GM18517 (cell line): ENCODE data around the gene ABI3BP.

Experiments used
- ATAC-seq: cut with Tn5 transposase; IDR thresholded peaks from one replicate; pipeline ENCODE4 v1.9.1; 2021; ENCODE audit warnings: mild to moderate bottlenecking, moderate library complexity; ENCODE audit not compliant: unreplicated experiment

Gene ABI3BP

GRCh38 chr3:100745617-100746016, 247.6 kb downstream of the ABI3BP start:
- no peak for ATAC-seq

DNA sequence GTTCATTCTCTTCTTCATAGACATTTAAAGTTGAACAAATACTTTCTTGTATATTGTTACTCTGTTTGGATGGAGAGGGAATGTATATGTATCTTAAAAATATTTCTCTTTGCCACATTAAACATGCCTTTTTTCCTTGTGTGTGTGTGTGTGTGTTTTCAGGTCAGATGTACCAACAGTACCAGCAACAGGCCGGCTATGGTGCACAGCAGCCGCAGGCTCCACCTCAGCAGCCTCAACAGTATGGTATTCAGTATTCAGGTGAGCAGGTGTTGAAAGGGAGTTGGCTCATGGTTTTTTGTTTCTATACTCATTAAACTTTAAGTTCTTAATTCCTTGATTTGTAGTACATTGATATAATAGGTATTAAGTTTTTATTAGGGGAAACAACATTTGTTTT, 248.6 kb downstream of the ABI3BP start:
- ATAC-seq = no peak

DNA sequence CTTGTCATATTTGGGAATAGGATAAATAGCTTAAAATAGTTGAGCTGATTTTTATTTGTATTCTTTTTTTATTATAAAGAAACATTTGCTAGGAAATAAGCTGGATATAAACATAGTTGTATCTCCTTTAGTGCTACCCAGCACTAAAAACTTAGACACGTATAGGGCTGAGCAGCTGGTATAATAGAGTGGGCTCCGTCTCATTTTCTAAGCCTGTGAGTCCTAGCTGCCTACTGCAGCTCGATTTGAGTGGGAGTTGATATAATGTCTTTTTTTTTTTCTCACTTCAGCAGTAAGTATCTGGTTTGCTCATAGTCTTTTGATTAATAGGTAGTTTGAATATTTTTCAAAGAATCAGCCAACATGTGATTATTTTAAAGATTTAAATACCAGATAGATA, 249.7 kb downstream of the ABI3BP start:
- no peak for ATAC-seq

DNA sequence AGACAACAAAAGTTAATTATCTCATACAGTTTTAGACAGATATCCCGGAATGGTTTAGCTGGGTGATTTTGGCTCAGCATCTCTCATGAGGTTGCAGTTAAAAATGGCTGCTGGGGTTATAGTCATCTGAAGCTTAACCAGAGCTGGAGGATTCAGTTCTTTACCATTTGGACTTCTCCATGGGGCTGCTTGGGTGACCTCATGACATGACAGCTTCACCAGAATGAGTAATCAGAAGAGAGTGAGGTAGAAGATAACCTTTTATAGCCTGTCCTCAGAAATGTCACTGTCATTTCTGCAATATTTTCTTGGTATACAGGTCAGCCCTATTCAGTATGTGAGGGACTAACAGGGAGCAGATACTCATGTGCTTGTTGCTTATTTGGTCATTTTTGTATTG, 253.0 kb downstream of the ABI3BP start:
- no peak for ATAC-seq

DNA sequence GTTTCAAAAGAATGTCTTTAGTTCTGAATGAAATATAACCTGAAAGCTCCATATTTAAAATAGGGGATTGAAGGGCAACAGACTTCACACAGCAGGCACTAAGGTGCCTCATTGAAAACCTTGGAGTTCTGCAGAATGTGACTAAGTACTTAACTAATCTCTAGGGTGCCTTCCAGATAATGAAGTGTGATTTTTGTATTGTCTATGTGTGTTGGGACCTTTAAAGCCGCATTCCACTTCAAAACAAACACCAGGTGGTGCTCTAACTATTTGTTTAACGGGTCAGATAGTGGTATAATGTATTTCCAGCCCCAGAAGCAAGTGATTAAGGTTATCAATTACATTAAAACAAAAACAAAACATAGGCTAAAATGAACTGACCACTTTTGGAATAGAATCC, 255.9 kb downstream of the ABI3BP start:
- ATAC-seq = no peak

DNA sequence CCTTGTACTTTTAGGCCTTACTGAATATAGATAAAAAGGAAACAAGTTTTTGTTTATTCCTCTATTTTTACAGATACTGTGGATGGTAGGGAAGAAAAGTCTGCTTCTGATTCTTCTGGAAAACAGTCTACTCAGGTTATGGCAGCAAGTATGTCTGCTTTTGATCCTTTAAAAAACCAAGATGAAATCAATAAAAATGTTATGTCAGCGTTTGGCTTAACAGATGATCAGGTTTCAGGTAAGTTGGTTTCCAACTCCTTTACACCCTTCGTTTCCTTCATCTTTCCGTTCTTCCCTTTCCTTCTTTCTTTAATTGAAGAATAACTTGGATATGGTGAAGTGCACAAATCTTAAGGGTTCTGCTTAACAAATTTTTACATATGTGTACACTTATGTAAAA, 260.8 kb downstream of the ABI3BP start:
- ATAC-seq = no peak

GRCh38 chr3:100730524-100730923, 262.7 kb downstream of the ABI3BP start:
- no peak for ATAC-seq

DNA sequence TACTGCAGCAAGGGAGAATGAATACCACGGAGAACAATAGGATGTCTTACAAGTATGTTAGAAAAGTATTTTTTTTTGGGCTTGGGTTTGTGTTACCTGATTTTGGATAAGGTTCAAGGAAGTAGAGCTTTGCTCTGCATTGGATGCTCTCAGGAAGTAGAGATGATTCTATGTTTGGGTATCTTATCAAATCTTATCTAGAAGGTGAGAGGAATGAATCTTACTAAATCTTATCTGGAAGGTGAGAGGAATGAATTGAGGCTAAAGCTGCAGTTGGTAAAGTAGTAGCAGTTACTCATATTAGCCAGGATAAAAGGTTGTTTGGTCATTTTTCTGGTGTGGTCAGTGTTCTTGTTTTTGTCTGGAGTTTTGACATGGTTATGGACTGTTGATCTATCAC, 266.5 kb downstream of the ABI3BP start:
- no peak for ATAC-seq

GRCh38 chr3:100725935-100726513, 267.2 kb downstream of the ABI3BP start:
- ATAC-seq = no peak

- ATAC-seq = no peak
These were observed 272.8 kb downstream of the ABI3BP start for GRCh38 chr3:100720426-100720825.

- no peak for ATAC-seq
These were observed 274.1 kb downstream of the ABI3BP start for GRCh38 chr3:100719136-100719535.

- no peak for ATAC-seq
These were observed 275.4 kb downstream of the ABI3BP start for GRCh38 chr3:100717637-100718487.

- ATAC-seq = no peak
These were observed 276.2 kb downstream of the ABI3BP start for GRCh38 chr3:100717063-100717462.

- no peak for ATAC-seq
These were observed 278.0 kb downstream of the ABI3BP start for GRCh38 chr3:100715176-100715575.

- ATAC-seq = peak; percentile 28
These were observed 282.8 kb downstream of the ABI3BP start for GRCh38 chr3:100710261-100710968.

DNA sequence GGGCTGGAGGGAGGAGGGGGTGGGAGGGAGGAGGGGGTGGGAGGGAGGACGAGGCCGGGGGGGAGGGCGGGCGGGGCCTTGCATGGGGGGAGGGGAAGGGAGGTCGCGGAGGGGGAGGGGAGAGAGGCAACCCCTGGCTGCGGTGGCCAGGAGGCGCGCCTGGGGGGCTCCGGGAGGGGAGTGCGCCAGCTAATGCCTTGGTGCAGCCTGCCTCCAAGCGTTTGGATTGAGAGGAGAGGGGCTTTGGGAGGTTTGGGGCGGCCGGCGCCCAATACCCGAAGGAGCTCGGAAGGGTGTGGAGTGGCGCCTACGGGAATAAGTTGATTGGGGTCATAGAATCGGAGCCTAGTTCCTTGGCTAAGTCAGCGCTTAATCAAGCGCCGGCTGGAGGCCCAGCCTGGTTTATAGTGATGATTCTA, 283.4 kb downstream of the ABI3BP start:
- no peak for ATAC-seq

GRCh38 chr3:100708989-100709841, 284.0 kb downstream of the ABI3BP start, which contains the start of gene TFG:
TFG (plus strand) TSS chr3:100709494; CDS start chr3:100713686, 4,192 bp downstream.
- ATAC-seq = peak; percentile 95

- no peak for ATAC-seq
These were observed 284.6 kb downstream of the ABI3BP start for GRCh38 chr3:100708644-100708988.

DNA sequence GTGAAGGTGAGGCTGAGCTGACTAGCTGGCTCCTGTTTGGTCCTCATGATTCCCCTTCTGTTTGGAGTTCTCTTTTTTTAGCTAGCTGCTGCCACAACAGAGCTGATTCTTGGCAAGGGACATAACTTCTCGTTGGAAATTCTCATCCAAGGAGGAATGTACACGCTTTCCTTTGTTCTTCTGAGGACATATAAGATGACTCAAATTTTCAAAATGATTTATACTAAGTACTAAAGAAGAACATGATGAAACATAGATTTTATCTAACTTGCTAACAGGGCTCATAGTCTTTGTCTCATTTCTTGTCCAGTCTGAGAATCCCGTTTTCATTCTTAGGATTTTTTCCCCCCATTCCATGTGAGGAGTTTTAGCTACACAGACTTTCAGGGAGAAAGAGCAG, 286.9 kb downstream of the ABI3BP start:
- ATAC-seq = no peak

- no peak for ATAC-seq
These were observed 289.4 kb downstream of the ABI3BP start for GRCh38 chr3:100703865-100704264.

DNA sequence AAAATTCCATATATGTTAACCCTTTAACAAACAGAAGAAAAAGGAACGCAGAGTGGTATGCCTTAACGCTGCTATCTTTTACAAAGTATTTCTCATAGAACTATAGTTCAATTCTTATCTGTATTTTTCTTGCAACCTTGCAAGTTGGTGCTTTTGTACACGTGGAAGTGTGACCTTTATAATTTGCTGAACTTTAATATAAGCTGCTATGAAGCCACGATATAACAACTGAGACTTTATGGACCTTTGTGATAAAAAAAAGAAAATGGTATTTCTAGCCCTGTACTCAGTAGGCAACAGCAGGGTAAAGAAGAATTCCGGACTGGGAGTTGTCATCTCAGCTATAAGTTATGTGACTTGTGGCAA, 290.3 kb downstream of the ABI3BP start:
- no peak for ATAC-seq
